HG03520 (cell line): ENCODE results near the gene NEDD9.

Experiments
- ATAC-seq: cut with Tn5 transposase; IDR thresholded peaks from one replicate; pipeline ENCODE4 v1.9.1; 2021; ENCODE audit warnings: mild to moderate bottlenecking, moderate library complexity; ENCODE audit not compliant: unreplicated experiment

Gene NEDD9

GRCh38 chr6:11185204-11185842, 47.1 kb downstream of the NEDD9 start:
- no peak for ATAC-seq

DNA sequence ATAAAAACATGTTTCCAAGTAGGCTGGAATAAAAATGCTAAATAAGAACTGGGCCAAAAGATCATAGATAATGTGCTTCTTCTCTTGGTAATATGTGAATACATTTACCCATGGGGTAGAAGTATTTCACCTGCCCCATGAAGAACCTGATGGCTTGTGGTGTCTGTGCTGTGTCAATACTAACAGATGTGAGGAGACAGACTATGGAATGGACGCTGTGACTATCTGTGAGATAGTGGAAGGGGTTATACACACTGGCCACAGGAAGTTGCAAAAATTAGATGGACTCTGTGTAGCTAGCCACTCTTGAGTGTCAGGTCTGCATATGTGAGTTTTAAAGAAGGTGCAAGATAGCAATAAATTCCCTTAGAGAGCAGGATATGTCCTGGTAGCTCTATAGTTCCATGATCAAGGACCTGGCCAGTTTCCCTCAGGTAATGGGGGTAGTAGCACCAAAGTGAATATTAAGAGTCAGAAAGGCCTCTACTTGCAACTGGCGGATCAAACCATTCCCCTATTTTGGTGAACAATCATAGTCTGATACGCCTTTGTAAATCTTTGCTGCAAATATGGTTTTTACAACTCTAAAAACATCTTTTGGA, 48.6 kb downstream of the NEDD9 start:
- no peak for ATAC-seq

DNA sequence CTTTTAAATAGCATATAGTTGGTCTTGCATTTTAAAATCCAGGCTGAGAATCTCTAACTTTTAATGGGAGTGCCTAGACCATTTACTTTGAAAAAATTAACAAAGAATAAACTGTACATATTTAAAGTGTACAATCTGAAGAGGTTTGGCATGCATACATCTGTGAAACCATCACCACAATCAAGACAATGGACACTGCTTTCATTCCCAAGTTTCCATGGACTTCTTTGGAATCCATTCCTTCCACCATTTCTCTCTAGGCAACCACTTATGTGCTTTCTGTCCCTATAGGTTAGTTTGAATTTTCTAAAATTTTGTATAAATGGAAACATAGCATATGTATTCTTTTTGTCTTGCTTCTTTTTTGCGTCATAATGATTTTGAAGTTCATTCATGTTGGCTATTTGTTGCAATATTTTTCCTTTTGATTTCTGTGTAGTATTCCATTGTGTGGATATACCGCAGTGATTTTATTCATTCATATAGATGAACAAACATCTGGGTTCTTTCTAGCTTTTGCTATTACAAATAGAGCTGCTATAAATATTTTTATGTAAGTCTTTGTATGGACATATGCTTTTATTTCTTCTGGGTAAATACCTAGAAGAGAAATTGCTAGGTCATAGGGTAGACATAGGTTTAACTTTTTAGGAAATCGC, 50.9 kb downstream of the NEDD9 start:
- ATAC-seq, result no peak

- no peak for ATAC-seq
Measured at GRCh38 chr6:11179419-11180202, 52.9 kb downstream of the NEDD9 start.

- no peak for ATAC-seq
Measured at GRCh38 chr6:11179088-11179418, 53.4 kb downstream of the NEDD9 start.

DNA sequence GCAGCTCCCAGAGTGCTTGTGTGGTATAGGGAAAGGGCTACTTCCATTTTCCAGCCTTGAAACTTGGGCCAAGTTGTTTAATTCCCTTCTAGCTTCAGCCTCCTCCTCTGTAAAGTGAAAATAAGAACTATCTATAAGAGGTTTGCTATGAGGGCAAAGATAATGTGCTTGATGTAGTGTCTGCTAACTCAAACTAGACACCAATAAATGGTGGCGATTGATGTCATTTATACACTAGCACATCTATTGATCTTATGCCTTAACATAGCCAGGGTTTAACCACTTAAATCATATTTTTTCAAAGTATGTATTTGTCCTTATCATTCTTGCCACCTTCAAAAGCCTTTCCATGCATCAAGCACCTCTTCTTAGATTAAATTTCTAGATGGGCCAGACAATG, 55.2 kb downstream of the NEDD9 start:
- ATAC-seq, result no peak

GRCh38 chr6:11174242-11174611, 58.2 kb downstream of the NEDD9 start:
- no peak for ATAC-seq

GRCh38 chr6:11172501-11173327, 59.8 kb downstream of the NEDD9 start:
- no peak for ATAC-seq

GRCh38 chr6:11171952-11172351, 60.5 kb downstream of the NEDD9 start:
- no peak for ATAC-seq

DNA sequence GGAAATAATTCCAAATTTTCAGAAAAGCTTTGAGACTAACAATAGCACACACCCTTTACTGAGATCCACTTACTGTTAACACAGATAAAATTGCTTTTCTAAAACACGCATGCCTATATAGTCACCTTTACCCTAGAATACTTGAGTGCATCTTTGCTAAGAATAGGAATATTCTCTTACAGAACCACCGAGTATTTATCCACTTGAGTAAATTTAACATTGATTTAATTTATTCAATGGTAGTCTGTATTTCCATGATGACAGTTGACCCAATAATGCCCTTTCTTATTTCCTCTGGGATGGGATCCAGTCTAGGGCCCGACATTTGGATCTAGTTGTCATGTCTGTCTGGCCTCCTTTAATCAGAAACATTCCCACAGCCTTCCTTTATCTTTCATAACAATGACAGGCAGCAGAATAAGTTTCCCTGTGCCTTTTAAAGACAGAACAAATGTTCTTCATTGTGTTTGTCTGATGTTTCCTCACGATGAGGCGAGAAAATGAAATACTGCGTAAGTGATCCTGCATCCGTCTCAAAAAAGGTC, 64.3 kb downstream of the NEDD9 start:
- no peak for ATAC-seq

DNA sequence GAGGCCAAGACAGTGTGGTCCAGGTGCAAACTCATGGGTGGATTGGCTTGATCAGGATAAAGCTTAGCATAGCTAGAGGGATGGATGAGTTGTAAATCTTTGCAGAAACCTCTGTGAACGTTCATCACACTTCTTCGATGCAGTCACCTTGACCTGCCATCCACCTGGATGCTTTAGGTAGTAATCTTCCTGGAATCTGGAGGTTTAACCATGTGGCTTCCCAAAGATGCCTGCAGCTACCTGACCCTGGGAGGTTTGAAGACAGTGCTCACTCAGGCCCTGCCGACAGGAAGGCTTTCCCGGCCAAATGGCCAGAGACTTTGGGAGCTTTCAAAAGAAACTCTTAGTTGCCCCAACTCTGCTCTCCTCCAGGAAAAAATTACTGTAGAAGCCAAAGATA, 65.5 kb downstream of the NEDD9 start:
- ATAC-seq, result no peak

DNA sequence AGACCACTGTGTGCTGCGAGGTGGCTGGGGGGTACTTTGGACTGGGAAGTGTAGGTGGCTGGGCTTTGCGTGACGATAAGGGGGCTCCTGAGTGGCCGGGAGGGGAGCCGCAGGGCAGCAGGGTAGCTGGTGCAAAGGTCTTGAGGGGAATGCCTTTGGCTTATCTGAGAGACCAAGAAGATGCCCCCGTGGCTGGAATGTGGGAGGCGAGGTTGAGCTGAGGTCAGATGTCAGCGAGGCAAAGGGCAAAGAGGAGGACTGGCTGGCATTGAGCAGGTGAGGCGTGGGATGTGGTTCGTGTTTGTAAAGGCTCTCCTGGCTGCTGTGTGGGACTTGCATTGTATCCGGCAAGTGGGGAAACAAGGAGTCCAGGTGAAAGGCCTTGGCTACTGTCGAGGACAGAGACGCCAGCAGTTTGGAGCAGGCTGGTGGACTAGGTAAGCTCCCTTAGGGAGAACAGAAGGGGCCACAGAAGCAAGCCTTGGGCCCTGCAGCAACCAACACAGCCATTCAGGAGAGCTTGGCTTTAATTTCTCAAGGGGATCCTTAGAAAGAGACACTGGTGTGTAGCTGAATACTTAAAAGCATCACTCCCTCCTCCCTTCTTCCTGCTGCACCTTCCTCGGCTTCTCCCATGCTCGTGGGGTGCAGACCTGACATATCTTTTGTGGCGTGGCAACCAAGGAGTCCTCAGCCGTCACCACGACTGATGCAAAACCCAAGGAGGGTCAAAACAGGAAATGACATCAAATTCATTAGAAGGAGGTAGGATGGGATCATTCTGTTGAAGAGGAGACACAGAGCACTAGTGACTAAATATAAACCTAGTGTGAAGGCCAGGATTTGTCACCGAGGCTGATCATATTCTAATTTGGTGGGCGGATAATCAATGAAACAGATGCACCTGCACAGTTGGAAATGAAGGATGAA, 67.5 kb downstream of the NEDD9 start:
- ATAC-seq, result no peak

DNA sequence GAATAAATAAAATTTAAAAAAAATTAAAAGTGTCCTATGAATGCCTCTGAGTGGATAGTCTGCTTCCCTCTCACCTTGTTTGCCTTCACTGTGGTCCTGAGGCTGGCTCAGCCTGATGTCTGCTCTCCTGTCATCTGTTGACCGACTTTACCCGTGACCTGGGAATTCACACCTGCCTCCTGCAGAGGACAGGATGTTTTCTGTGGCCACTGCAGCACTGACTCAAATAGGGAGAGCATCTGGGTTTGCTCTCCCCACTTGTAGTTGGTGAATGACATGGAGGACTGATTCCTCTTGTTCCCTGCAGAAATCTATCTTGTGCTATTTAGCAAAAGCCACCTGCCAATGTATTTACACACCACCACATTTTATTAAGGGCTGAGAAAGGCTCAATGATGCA, 68.5 kb downstream of the NEDD9 start:
- ATAC-seq, result no peak

GRCh38 chr6:11162262-11162661, 70.2 kb downstream of the NEDD9 start:
- ATAC-seq, result no peak

DNA sequence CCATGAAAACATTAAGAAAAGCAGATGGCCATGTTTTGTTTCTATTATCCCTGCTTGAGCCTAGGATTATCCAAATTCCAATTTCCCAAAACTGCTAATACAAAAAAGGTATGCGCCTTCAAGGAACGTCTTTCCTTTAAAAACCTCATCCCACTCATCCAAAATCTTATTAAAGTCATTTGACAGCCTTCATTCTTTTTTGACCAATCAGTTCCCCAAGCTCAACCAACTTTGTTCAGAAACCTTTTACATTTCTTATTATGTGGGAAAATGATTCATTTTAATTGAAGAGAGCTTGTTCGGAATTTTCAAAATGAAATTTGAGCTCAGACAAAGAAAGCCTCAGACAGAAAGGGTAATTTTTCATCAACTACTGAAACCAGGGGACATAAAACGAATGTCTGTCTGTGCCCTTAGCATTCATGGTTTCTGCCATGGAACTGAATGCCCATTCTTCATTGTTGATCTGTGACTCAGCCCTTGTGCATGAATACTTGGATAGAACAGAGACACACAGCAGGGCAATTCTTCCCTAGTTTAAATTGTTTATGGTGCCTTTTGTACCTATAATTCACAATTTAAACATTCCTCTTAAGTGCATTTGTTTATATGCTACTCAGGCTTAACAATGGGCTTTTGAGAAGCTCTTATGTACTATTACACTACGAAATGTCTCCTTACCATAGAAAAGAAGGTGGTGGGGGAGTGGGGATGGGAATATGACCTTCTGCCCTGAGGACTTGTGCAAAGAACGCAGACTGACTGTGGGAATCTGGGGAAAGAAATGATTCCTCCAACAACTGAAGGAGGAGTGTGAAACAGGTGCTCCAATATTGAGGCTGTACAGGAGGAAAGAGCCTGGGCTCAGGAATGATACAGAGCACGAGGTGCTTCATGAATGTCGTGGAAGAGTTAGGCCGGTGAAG, 71.2 kb downstream of the NEDD9 start:
- ATAC-seq, result no peak

DNA sequence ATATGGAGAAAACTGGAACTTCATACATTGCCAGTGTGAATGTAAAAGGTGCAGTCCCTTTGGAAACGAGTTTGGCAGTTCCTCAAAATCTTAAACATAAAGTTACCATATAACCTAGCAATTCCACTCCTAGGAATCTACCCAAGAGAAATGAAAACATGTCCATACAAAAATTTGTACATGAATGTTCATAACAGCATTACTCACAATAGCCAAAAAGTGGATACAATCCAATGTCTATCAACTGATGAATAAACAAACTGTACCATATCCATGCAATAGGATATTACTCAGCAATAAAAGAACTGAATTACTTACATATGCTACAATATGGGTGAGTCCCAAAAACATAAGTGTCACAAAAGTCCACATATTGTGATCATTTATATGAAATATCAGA, 72.3 kb downstream of the NEDD9 start:
- ATAC-seq, result no peak

DNA sequence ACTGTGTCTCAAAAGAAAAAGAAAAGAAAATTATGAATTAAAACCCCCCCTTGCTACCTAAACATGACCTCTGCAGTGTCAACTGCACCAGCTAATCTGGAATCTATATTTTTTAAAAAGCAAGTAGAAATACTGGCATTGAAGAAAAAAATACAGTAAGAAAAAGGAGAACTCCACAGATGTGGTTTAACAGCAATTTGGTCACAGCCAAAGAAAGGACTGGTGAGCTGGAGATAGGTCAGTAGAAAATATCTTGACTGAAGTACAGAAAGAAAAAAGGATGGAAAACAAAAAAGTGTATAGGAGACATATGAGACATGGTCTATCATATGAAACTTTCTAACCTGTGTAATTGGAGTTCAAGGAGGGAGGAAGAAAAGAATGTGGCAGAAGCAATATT, 76.9 kb downstream of the NEDD9 start:
- no peak for ATAC-seq

DNA sequence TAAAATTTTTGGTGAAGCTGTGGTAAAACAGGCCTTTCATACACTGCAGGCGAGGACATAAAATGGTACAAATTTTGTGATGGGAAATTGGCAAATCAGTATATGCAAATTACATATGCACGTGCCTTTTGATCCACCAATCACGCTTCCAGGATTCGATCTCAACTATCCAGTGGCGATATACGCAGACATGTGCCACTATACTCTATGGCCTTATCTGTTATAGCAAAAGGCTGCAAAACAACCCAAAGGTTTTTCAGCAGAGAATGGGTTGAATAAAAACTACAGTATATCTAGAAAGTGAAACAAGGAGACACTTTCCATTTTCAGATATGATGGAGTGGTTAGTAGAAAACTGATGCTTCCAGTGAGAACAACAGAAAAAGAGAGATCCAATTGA, 79.0 kb downstream of the NEDD9 start:
- ATAC-seq, result no peak

- ATAC-seq, result no peak
Measured at GRCh38 chr6:11152581-11152980, 79.9 kb downstream of the NEDD9 start.
